ENCODE results near the gene KCNJ6. TPM values are rescaled to one million over a fixed set of nuclear protein-coding genes. Genes with fewer than 3 reads are reported as not detected.

KCNJ6 gene
- total RNA-seq, 1 donor from 2014 or later = 0.64 TPM

- intact Hi-C loops (cut with DNase I) = no loop called here
- TF ChIP-seq, protein P1, sequence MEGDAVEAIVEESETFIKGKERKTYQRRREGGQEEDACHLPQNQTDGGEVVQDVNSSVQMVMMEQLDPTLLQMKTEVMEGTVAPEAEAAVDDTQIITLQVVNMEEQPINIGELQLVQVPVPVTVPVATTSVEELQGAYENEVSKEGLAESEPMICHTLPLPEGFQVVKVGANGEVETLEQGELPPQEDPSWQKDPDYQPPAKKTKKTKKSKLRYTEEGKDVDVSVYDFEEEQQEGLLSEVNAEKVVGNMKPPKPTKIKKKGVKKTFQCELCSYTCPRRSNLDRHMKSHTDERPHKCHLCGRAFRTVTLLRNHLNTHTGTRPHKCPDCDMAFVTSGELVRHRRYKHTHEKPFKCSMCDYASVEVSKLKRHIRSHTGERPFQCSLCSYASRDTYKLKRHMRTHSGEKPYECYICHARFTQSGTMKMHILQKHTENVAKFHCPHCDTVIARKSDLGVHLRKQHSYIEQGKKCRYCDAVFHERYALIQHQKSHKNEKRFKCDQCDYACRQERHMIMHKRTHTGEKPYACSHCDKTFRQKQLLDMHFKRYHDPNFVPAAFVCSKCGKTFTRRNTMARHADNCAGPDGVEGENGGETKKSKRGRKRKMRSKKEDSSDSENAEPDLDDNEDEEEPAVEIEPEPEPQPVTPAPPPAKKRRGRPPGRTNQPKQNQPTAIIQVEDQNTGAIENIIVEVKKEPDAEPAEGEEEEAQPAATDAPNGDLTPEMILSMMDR (IDR thresholded peaks at IDR 0.05) = no peak
- Histone ChIP-seq H3K27ac (no peak overlapping the region), H3K36me3 (no peaks in the 10 kb centered on the region), H3K4me3 (no peak overlapping the region), H3K9me3 (no peaks in the 10 kb centered on the region), H3K4me1 (no peaks in the 10 kb centered on the region), H3K27me3 (no peaks in the 10 kb centered on the region)
- no peak for DNase-seq (ENCODE audit: low spot score in 2 of 2)
Measured at GRCh38 chr21:37769656-37770055, 146.6 kb downstream of the KCNJ6 start.

DNA sequence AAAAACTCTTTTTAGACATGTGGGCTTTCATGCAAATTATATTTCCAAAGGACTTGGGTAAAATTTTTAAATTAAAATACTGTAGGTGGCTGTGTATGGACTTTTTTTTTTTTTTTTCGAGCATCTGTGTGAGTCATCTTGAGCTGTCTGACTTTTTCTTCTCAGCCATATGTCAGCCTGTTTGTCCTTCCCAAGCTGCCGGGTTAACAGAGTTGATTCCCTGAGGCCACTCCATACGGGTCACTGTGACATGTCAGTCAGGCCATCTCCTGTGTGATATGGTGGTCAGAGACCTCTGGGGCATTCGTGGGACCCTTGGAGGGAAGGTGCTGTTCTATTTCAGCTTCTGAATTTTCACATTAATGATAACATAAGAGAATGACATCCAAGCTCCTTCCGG lies 148.3 kb downstream of the KCNJ6 start:
- no peak for DNase-seq (ENCODE audit: low spot score in 2 of 2)
- Histone ChIP-seq H3K27me3 (no peaks in the 10 kb centered on the region), H3K36me3 (no peaks in the 10 kb centered on the region), H3K4me1 (no peaks in the 10 kb centered on the region), H3K4me3 (no peak overlapping the region), H3K9me3 (no peaks in the 10 kb centered on the region), H3K27ac (no peak overlapping the region)
- intact Hi-C loops (cut with DNase I) = no loop called here
- TF ChIP-seq, protein P1 (IDR thresholded peaks at IDR 0.05) = no peak

- H3K27me3 ChIP-seq = no peaks in the 10 kb centered on the region
Measured at GRCh38 chr21:37766129-37766528, 150.1 kb downstream of the KCNJ6 start.

DNA sequence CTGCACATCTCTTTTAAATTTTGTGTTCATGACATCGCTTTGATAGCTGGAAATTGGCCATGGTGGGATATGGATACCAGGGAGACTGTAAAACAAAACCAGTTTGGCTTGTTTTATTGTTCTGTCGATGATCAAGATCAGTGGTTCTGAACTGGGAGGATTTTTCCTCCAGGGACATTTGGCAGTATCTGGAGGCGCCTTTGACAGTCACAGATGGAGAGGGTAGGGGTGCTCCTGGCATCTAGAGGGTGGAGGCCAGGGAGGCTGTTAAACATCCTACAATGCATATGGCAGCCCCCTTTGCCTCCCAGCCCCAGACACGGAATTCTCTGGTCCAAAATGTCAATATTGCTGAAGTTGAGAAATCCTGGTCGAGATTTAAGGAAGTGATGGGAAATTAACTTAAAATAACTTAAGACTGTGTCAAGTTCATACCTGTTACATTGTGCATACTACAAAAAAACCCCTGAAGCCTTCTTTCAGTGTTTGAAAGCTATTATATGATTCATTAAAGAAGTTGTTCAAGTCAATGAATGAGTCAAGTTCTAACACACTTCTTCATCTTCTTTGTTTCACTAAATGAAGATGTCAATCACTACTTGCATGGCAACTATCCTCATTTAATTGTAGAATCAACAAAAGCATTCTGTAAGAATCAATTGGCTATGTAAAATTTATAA lies 150.9 kb downstream of the KCNJ6 start:
- Histone ChIP-seq H3K27me3 (no peaks in the 10 kb centered on the region), H3K9me3 (no peaks in the 10 kb centered on the region), H3K36me3 (no peaks in the 10 kb centered on the region), H3K4me3 (no peak overlapping the region), H3K4me1 (no peaks in the 10 kb centered on the region), H3K27ac (no peak overlapping the region)
- DNase-seq (ENCODE audit: low spot score in 2 of 2) = no peak
- TF ChIP-seq, protein P1 (IDR thresholded peaks at IDR 0.05) = no peak
- intact Hi-C loops (cut with DNase I) = no loop called here

More at GRCh38 chr21:37766129-37766528, 150.1 kb downstream of the KCNJ6 start:
- no peak for DNase-seq (ENCODE audit: low spot score in 2 of 2)
- Histone ChIP-seq H3K36me3 (no peaks in the 10 kb centered on the region), H3K27ac (no peak overlapping the region), H3K4me3 (no peak overlapping the region), H3K9me3 (no peaks in the 10 kb centered on the region), H3K4me1 (no peaks in the 10 kb centered on the region)
- TF ChIP-seq, protein P1 (IDR thresholded peaks at IDR 0.05) = no peak
- intact Hi-C loops (cut with DNase I) = no loop called here

DNA sequence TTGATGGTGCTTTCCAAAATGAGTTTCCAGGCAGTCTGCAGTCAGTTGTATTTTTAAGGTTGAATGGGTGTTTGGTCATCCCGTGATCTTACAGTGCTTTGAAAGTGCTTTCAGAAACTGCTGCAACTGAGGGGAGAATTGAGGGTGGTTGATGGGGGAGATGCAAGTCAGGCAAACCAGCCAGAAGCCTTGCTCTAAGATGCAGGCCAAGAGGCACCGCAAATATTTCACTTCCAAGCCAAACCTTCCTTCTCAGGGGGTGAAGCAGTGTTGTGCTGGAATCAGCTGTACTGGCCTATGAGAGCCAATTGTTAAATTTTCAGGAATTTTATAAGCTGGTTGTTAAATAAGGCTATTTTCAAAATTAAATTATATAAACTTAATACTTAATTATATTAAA lies 151.6 kb downstream of the KCNJ6 start:
- no peak for DNase-seq (ENCODE audit: low spot score in 2 of 2)
- H3K4me1 ChIP-seq = no peaks in the 10 kb centered on the region
- H3K4me3 ChIP-seq = no peak overlapping the region
- no peaks in the 10 kb centered on the region for H3K36me3 ChIP-seq
- intact Hi-C loops (cut with DNase I) = no loop called here
- TF ChIP-seq, protein P1 (IDR thresholded peaks at IDR 0.05) = no peak
- no peaks in the 10 kb centered on the region for H3K9me3 ChIP-seq
- no peaks in the 10 kb centered on the region for H3K27me3 ChIP-seq
- no peak overlapping the region for H3K27ac ChIP-seq

DNA sequence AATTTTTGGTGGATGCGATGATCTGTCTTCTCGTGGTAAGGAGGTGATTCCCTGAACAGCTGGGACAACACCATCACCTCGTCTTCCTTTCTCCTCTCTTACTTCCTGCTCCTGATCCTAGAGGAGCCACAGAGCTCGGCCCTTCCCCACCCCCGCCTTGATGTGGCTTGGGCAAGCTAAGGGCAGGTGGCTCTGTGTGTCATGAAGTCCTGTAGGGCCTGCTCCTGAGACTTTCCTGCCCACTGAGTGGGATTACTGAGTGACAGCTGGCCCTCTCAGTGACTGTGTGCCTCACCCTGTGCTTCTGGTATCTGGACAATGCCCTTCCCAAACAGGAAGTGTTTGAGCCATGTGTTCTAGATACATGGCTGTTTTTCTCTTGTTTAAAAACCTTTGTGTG lies 153.0 kb downstream of the KCNJ6 start:
- Histone ChIP-seq H3K4me3 (no peak overlapping the region), H3K27ac (no peak overlapping the region), H3K9me3 (no peaks in the 10 kb centered on the region), H3K27me3 (no peaks in the 10 kb centered on the region), H3K4me1 (no peaks in the 10 kb centered on the region), H3K36me3 (no peaks in the 10 kb centered on the region)
- no peak for DNase-seq (ENCODE audit: low spot score in 2 of 2)
- TF ChIP-seq, protein P1 (IDR thresholded peaks at IDR 0.05) = no peak
- intact Hi-C loops (cut with DNase I) = no loop called here

All from ascending aorta (tissue), 2 donors.